ENCODE measurements around the gene HSPD1.
A peak's percentile ranks its signal among the peaks of the same experiment; 100 is the strongest.

The HSPD1 gene

DNA sequence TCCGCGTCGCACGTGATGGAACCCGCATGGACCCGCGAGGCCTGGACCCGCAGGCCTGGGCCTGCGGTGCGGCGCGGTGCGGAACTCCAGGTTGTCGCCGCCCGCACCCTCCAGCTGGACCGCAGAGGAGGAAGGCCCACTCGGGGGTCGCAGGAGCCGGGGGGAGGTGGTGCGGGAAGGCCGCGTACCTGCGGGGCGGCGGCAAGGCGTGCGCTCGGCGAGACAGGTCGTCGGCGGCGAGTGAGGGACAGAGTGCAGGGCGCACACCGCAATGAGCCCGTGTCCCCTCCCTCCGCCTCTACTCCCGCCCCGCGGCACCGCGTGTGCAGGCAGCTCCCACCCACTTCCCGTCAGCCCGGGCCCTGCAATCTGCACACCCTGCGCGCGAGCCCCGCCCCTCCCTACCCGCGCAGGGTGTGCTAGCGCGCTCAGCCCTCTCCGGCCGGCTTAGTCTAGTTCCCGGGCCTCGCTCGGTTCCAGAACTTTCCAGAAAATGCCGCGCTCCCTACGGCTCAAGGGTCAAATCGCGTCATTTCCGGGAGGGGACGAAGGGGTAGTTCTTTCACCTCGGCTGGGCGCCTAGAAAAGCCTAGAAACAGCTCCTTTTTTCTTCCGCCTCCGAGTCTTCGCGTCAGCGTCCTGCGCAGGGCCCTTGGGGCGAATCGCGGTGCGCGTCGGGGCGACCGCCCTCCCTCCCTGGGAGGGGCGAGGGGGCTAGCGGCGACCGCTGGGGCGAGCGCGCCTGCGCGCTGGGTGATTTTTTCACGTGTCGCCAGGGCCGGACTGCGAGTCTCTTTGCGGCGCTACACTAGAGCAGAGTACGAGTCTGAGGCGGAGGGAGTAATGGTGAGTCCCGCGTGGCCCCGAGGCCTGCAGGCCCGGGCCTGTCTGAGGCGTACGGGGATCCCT, at the start of gene HSPD1, which contains the start of gene HSPE1:
TSS of gene HSPD1 (minus strand) at position 247 of the 909 bp plus-strand sequence. CDS start 992 bp downstream, outside the sequence.
TSS of gene HSPE1 (plus strand) at position 786 of the 909 bp plus-strand sequence. CDS start at position 844, 58 bp downstream.
- DNase-seq, result peak; percentile 94 to 98

DNA sequence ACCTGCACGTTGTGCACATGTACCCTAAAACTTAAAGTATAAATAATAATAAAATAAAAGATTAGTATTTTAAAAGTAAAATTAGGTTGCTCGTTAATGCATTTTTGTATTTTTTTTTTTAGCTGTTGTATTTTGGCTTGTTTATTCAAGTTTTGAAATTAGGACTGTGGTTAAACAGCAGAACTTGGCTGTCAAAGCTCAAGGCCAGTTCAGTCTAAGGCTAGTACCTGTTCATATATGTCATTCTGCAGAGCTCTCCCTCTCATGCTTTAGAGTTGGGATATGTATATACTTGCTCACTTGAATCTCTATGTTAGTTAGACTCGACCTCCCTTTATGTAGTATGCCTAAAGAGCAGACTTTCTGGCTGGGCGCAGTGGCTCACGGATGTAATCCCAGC, 48.9 kb upstream of the HSPD1 start:
- no peak for DNase-seq

DNA sequence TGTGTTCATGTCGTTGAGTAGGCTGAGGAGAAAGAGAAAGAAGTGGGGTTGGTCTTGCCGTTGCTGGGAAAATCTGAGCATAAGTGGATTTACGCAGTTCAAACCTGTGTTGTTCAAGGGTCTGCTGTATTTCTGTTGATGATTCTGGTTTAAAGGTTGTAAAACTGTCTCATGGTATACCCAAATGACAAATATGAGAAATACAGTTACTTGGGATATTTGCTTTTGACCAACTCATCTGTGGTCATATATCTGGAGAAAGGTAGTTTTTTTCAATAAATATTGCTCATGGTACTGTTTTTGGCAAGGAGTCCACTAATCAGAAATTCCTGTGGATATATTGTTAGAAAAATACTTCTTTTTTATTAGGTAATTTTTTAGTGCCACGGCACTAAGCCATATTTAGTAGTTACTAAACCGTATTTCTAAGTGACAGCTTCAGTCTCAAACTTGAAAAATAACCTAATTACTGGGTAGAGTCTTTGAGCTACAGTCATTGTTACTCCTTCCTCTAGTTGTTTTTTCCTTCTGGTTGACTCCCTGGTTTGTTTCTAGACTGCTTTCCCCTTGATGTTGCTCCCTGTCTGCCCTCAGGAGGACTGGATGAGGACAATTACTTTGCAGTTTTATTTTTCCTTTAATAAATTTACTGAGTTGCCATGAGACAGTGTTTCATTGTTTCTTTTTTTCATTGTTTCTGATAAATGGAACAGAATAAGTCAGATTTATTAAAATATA, 47.7 kb upstream of the HSPD1 start:
- no peak for DNase-seq

DNA sequence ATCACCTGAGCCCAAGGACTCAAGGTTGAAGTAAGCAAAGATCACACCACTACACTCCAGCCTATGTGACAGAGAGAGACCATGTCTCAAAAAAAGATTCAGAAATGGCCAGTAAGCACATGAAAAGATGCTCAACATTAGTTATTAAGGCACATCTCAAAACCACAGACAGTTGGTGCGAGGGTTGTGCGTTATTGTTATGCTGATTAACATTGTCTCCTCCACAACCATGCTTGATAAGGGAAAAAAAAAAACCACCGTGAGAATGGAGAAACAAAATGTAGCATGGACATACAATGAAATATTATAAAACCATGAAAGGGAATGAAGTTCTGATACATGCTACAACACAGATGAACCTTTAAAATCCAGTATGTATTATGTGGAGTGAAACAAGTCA, 43.6 kb upstream of the HSPD1 start:
- DNase-seq, result no peak

DNA sequence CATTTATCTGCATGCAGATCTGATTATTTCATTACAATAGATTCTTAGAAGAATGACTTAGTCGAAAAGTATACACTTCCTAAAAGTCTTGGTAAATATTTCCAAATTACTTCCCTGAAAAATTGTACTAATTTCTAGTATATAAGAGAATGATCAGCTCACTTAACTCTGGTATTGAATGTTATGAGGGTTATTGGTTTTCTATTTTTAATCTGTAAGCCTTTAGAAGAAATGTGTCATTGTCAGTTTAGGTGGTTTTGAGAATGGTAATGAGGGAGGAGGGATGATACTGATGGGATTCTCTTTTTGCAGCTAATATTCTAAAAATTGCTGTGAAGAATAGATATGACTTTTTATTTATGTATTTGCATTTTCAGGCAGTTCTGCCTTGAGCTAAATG, 40.1 kb upstream of the HSPD1 start:
- DNase-seq, result no peak

DNA sequence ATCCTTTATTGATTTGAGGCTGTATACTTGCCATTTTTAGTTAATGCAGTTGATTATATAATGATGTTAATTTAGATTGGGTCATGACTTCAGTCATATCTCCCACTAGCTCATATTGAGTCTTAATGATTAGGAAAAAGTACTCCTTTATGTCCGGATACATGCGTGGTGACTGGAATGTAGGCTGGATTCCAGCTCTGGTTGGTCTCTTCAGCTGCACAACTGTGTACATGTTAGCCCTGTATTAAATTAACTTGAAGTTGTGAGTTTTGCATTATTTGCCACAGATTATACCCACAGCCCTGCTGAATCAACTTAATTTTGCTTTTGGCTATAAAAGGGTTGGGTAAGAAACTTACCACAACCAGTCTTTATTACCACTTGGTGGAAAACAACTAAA, 38.8 kb upstream of the HSPD1 start:
- no peak for DNase-seq

DNA sequence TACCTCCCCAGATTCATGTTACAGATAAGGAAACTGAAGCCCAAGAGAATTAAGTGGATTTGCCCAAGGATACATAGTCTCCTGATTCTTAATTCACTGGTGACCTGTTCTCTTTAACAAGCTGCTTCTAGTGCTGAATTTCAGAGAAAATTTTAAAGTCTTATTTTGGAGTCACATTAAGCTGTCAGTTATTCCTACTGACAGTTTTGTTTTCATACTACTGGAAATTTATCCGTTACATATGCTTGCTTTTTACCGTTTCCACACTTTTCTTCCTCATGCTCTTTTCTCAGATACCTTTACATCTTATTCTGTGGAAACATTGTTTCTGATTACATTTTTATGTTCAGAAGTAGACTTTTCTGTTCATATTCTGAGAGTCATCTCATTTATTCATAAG, 17.5 kb upstream of the HSPD1 start:
- no peak for DNase-seq

DNA sequence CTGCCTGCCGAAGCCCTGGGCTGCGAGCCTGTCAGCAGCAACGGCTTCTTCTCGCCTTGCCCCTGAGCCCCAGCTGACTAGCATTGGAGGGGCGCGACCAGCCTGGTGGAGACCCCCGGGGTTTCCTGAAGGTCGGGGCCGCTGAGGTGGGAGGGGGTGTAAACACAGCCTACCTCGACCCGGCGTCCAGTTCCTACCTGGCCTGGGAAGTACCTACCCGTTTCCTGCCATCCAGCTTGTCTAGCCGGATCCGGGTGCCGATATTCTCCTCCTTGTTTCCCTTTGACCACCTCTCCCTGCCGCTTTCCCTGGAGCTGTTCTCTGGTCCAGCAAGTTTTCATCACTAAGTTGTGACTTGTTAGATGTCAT, 16.7 kb upstream of the HSPD1 start:
- peak in 1 of 2 donors; percentile 12 for DNase-seq

DNA sequence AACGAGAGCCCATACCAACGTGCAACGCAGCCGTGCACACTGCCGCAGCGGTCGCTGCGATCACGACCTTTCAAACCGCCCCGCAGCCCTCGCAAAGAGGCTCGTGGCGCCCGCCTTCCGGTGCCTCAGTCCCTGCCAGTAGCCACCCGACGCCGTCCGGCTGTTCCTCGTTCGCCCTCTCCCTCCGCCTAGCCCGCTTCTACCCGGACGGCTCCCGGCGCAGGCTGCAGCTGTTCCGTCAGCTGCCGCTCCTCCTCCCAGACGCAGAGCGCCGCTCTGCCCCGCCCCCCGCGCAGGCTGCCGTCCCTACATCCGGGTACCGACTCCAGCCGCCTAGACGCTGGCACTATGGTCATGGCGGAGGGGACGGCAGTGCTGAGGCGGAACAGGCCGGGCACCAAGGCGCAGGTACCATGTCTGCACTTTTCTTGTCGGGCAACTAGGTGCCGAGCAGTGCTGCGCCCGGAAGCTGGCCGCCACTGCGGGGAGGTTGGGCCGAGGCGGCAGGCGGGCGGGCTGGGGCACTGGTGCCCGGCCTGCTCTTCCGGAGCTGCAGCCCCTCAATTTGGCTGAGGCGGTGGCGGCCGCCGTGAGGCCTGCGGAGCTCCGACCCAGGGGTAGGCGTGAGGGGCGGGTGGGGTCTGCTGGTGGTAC, 16.2 kb upstream of the HSPD1 start, which contains the start of gene MOB4:
TSS of gene MOB4 (plus strand) at position 328 of the 654 bp plus-strand sequence. CDS start at position 349, 21 bp downstream.
- DNase-seq, result peak; percentile 89 to 95

DNA sequence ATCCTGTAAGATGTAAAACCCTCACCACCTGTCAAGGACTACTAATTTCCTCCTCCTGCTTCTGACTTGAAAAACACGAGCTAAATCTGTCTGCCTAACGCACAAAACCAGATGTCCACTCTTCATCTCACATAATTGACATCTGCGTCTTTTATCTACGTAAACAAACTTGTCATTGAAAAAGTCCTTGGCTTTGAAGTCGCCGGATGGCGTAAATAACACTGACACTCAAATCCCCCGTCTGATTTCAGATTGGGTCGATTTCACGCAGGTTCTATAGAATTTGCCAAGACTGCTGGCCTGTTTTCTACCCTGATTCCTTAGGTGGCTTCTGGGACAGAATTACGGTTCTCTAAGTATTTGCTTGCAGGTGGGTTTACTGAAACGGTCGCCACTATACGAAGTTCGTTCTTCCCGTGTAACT, 15.7 kb upstream of the HSPD1 start:
- DNase-seq, result no peak

DNA sequence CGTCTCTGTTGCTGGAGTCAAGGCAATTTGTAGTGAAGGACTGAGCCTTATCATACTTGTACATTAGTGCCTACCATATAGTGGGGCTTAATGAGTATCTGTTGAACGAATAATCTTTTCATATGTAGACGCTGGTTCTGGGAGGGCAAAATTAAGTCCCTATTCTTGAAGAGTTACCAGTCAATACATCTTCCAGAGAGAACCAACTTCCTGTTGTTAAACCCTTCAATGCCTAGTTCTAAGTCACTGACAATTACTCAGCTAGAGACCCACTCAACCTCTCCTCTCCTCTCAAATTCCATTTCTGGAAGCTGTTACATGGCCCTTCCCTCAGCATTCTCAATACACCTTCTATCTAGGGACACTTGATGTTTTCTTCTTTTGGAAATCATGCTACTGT, 15.1 kb upstream of the HSPD1 start:
- no peak for DNase-seq

DNA sequence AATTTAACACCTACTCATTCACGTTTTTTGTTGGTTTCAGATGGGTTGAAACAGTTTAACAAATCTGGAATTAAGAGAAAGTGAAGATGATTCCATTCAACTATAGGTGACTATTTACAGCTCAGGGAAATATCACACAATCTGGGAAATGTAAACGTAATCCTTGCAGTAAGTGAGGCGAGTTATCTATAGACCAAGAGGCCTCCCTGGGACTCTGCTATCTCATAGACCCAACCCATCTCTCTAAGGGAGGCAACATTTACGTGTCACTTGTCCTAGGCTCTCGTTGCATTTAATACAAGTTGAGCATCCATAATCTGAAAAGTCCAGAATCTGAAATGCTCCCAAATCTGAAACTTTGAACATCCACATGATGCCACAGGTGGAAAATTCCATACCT, 14.3 kb upstream of the HSPD1 start:
- DNase-seq, result no peak

DNA sequence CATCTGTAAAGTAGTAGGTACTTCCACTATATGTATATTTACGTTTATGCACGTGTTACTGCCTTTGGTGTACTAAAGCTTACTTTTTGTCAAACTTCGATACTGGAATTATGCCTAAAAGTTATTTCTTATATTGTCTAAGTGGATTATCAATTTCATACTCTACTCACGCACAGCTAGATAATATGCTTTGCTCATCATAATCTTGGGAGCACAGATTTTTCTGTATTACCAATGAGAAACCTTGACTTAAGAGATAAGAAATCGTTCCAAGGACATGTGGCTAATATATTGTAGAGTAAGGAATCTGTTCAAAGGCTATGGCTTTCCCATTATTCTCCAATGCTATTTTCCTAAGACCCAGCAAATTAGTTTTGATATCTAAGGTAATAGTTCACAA, 7.0 kb upstream of the HSPD1 start:
- DNase-seq, result no peak

DNA sequence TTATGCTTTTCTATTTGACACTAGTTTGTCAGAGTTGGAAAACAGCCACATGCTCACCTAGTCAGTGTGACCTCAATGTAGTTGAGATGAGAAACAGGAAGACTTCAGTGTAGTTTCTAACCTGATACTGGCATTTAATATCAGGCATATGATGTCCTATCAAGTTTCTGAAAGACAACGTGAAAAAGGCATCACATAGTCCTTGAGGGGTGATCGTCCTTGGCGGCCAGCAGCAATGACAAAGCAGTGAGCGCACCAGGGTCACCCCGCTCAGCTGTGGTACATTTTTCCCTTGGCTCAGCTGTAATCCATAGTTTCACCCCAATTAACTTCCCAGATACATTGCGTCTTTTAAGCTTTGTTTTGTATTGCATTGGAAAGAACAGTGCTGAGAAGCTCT, 4.9 kb upstream of the HSPD1 start:
- DNase-seq, result no peak

DNA sequence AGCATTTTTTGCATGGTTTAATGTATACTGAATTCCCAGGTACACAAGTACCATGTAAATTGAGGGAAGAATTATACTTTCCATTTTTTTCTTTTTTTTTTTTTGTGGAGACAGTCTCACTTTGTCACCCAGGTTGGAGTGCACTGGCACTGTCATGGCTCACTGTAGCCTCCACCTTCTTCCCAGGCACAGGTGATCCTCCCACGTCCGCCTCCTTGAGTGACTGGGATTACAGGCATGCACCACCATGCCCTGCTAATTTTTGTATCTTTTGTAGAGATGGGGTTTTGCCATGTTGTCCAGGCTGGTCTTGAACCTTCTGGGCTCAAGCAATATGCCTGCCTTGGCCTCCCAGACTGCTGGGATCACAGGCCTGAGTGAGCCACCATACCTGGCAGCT, 4.4 kb upstream of the HSPD1 start:
- DNase-seq, result no peak

DNA sequence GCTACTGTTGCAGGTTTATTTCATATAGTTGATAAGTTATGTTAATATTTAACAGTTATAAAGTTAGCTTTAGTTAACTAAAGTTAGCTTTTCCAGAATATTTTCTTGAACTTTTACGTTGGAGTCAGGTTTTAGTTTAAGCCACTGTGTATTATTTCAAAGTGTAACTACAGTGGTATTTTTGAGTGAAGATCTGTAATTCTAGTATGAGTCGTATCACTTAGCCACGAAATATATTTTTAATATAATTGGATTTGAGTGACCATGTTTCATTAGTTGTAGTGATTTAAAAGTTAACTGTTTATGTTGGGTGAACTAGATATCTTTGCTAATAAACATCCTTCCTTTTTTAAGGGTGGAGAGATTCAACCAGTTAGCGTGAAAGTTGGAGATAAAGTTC, 3.0 kb upstream of the HSPD1 start:
- no peak for DNase-seq

DNA sequence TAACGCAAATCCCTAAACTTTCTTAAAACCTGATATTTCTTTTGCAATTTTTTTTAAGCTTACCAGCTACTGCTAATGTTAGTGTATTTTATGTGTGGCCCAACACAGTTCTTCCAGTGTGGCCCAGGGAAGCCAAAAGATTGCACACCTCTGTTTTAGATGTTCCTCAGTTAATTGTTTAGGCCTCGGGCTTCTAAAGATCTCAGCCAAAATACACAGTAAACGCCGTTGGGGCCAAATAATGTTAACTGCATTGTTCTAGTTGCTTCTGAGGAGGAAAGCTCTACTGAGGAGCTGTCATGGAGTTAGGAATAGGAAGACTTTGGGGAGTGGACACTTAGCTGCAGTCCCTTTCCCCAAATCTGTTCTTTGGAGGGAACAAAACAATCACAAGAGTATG, 2.6 kb upstream of the HSPD1 start:
- no peak for DNase-seq

DNA sequence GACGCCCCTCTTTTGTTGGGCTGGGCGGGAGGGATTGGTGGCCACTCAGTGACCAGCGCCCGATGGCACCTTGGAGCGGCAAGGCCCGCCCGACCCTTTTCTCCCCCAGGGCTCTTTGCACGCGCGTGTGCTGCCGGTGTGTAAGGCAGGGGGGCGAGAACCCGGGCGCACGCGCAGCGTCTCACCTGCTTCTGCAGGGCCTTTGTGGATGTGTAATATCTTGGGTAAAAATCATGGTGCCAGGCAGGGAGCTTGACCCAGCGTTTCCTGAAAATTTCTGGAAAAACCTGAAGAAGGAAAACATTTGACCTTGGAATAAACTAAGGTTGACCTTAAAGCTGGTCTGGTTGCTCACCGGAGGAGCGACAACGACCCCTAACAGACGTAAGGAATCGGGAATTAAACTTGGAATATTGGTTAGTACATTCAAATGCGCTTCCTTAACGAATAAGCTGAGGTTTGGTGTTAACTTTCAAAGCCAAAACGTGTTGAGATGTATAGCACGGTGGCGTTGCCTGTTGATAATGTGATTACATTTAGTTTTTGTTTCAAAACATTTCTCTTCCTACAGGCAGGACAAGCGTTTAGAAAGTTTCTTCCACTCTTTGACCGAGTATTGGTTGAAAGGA, 977 bp upstream of the HSPD1 start:
- no peak for DNase-seq

DNA sequence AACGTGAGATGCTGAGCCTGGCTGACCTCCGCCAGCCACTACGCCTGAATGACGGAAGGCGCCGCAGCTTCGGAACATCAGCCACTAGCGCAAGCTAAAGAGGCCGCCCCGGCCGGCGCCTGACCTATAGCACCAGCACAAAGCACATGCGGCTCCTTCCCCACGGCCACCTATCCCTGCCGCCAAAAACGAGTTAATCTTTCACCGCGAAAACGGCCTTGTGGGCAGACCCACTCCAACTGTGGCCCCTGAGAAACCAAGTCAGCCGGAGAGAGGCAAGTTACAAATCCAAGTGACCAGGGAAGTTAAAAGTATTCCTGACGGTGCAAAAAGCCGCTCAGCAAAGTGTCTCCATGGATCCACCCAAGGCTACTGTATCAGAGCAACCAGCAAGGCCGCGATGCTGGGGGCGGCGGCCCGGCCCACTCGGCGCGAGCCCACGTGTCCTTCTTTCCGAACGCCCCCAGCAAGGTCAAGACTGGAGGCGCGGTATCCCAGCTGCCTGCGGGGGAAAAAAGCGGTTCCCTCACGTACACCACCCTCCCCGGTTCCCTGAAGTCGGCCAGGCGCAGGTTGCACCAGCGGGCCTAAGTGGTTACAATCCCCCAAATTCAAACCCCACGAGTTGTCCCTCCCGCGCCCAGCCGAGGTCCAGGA, 575 bp downstream of the HSPD1 start:
- DNase-seq, result peak; percentile 37 to 38

DNA sequence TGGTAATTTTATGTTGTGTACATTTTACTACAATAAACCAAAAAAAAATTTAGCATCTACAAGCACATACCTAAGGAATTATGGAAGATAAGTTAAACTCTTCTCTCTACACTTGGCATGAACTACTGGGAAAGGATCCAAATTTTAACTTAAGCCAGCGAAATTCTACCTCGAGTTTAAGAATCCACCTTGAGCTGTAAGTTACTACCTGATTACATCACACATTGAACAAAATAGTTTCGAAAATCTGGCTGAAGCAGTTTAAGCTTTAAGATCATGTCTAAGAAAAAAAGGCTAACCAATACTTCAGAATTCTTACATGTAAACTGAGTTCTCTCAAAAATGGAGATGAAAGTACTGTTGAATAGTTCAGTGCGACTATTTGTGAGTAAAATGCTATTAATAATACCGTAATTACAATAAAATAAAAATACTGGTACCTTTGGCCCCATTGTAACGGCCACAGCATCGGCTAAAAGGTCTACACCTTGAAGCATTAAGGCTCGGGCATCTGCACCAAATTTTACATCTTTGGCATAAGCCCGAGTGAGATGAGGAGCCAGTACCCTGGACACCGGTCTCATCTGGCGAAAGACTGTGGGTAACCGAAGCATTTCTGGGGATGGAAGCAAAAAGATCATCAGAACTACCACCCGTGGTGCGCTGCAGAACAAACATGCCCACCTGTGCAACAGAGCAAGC, 1.3 kb downstream of the HSPD1 start:
- DNase-seq, result no peak

DNA sequence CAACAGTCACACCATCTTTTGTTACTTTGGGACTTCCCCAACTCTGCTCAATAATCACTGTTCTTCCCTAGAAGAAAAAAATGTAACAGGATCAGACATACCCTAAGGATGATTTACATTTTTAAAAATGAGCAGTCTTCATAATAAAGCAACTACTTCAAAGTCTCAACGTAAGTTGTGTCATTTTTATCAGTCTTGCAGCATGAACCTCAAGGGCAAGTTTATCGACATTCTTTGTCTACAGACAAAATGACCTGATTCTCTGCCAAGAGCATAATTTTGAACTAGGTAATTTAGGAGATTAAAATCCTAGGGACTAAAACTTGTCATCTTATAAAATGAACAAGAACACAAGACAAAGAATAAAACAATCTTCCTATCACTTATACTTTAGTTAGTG, 2.3 kb downstream of the HSPD1 start:
- no peak for DNase-seq

DNA sequence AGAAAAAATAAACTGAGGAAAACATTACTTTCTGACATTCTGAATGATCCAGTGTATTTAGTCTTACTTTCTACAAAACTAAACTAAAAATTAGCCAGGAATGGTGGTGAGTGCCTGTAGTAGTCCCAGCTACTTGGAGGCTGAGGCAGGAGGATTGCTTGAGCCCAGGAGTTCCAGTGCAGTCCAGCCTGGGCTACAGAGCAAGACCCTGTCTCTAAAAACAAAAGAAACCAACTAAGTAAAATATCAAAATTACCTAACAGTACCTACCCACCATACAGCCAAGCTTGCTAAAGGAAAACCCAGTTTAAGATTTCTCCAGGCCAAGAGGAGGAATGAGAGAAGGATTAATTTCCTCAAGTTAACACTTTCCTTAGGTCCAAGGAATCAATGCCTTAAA, 2.9 kb downstream of the HSPD1 start:
- DNase-seq, result no peak
